GM19043 (cell line): ENCODE measurements around the gene EYA2.

Source experiments
- ATAC-seq: cut with Tn5 transposase; IDR thresholded peaks from one replicate; pipeline ENCODE4 v1.9.1; 2021; ENCODE audit warnings: low read depth; ENCODE audit not compliant: unreplicated experiment

The EYA2 gene

GRCh38 chr20:47055699-47056369 lies 161.2 kb downstream of the EYA2 start:
- no peak for ATAC-seq

GRCh38 chr20:47057661-47058060 lies 163.0 kb downstream of the EYA2 start:
- no peak for ATAC-seq

GRCh38 chr20:47058236-47058635 lies 163.6 kb downstream of the EYA2 start:
- no peak for ATAC-seq

GRCh38 chr20:47059536-47059935 lies 164.9 kb downstream of the EYA2 start:
- no peak for ATAC-seq

GRCh38 chr20:47061549-47061948 lies 166.9 kb downstream of the EYA2 start:
- ATAC-seq: no peak

GRCh38 chr20:47062226-47062890 lies 167.7 kb downstream of the EYA2 start:
- ATAC-seq: no peak

- ATAC-seq: no peak
These were observed 168.8 kb downstream of the EYA2 start for GRCh38 chr20:47063407-47063806.

GRCh38 chr20:47063808-47064207 lies 169.2 kb downstream of the EYA2 start:
- no peak for ATAC-seq

- no peak for ATAC-seq
These were observed 172.0 kb downstream of the EYA2 start for GRCh38 chr20:47066484-47067270.

GRCh38 chr20:47067776-47068175 lies 173.1 kb downstream of the EYA2 start:
- no peak for ATAC-seq

- no peak for ATAC-seq
These were observed 175.5 kb downstream of the EYA2 start for GRCh38 chr20:47070176-47070575.

GRCh38 chr20:47071646-47072185 lies 177.1 kb downstream of the EYA2 start:
- no peak for ATAC-seq

GRCh38 chr20:47073766-47074475 lies 179.3 kb downstream of the EYA2 start:
- ATAC-seq: no peak

GRCh38 chr20:47075263-47075662 lies 180.6 kb downstream of the EYA2 start:
- no peak for ATAC-seq

GRCh38 chr20:47079047-47079446 lies 184.4 kb downstream of the EYA2 start:
- ATAC-seq: no peak

GRCh38 chr20:47080365-47080764 lies 185.7 kb downstream of the EYA2 start:
- ATAC-seq: no peak

- ATAC-seq: no peak
These were observed 191.7 kb downstream of the EYA2 start for GRCh38 chr20:47086316-47086715.

- no peak for ATAC-seq
These were observed 193.7 kb downstream of the EYA2 start for GRCh38 chr20:47088335-47088734.

- no peak for ATAC-seq
These were observed 194.5 kb downstream of the EYA2 start for GRCh38 chr20:47089151-47089550.

- no peak for ATAC-seq
These were observed 196.2 kb downstream of the EYA2 start for GRCh38 chr20:47090835-47091234.
